ENCODE data around the gene NMT1.

Gene NMT1

GRCh38 chr17:45146890-45147580 lies 85.9 kb downstream of the NMT1 start:
- no peaks in the 10 kb centered on the region for H3K9me3 ChIP-seq
- peak overlapping the region; percentile 99 for H3K27ac ChIP-seq
- no peak for TF ChIP-seq Cebpa-rat (IDR thresholded peaks at IDR 0.05)
- H3K9ac ChIP-seq, result peak overlapping the region; percentile 94
- H3K36me3 ChIP-seq, result no peaks in the 10 kb centered on the region
- H3K27me3 ChIP-seq, result no peaks in the 10 kb centered on the region
- H3K4me1 ChIP-seq, result peaks cover 65% of the 10 kb centered on the region
- peak overlapping the region; percentile 68 for H3K4me3 ChIP-seq
- H3K4me2 ChIP-seq, result peak overlapping the region; percentile 98
- peaks cover 34% of the 10 kb centered on the region for H4K20me1 ChIP-seq

DNA sequence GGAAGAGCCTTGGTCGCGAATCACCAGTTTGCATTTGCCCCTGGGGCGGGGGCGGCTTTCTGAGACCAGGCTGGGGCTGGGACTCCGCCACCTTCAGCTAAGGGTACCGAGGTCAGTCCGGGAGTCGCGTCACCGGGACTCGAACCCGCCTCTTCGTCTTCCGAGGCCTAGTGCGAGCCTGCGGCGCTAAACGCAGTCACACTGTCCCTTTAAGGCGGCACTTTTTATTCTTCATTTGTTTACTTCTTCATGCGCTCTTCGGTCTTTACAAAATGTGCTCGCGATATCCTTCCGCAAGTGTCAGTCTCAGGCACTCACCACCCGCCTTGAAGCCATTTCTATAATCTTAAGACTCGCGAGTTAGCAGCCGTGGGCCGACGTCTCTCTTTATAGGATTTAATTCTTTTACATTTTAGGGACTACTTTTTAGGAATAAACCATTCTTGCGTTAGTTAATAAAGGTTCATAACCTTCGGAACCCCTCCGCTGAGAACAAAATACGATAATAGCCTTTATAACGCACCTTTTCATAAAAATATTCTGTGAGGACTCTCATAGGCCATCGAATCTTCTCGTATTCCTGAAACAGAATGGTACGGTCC lies 86.6 kb downstream of the NMT1 start:
- H3K4me2 ChIP-seq, result peak overlapping the region; percentile 98
- H3K9ac ChIP-seq, result peak overlapping the region; percentile 94
- no peaks in the 10 kb centered on the region for H3K36me3 ChIP-seq
- H3K27ac ChIP-seq, result peak overlapping the region; percentile 99
- H3K4me3 ChIP-seq, result peak overlapping the region; percentile 68
- no peaks in the 10 kb centered on the region for H3K9me3 ChIP-seq
- H3K4me1 ChIP-seq, result peaks cover 62% of the 10 kb centered on the region
- H3K27me3 ChIP-seq, result no peaks in the 10 kb centered on the region
- H4K20me1 ChIP-seq, result peaks cover 34% of the 10 kb centered on the region
- TF ChIP-seq Cebpa-rat (IDR thresholded peaks at IDR 0.05), result no peak

DNA sequence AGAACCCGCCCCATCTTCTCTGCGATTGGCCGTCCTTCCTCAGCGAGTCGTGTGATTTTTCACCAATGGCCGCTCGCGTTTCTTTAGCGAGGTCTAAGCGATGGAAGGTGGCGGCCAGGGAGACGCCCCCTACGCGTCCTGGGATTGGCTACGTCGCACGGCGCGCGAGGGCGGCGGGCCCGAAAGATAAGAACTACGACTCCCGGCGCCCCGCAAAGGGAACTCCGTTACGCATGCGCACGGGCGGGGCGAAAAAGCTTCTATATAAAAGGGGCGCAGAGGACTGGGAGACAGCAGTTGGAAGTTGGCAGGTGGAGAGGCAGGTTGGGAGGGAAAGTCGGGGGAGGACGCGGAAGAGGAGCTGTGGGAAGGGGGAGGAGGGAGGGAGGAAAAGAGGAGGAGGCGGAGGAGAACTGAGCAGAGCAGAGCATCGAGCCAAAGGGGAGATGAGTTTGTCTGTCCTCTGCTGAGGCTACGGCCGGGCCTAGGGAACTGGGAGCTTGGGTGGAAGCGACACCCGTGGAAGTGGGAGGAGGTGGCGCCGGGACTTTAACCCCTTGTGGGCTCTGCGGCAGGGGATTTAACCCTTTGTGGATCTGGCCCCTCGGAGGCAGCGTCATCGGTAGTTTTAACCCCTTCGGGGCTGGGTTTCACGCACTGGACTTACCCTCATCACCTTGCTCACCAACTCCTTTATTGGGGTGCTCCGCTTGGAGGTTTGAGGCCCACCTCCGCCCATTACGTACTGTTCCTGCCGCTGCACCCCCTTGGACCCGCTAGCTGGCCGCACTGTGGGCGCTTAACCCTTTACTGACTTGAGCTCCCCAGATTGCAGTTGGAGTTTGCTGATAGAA lies 87.3 kb downstream of the NMT1 start, which contains the start of gene HEXIM1:
TSS of gene HEXIM1 (plus strand) at position 293 of the 854 bp plus-strand sequence. CDS start 716 bp downstream, outside the sequence.
- no peaks in the 10 kb centered on the region for H3K9me3 ChIP-seq
- H3K4me1 ChIP-seq, result peaks cover 55% of the 10 kb centered on the region
- H3K9ac ChIP-seq, result peak within 1 kb of the TSS; percentile 94
- H3K4me3 ChIP-seq, result peak within 1 kb of the TSS; percentile 83
- peak within 1 kb of the TSS; percentile 99 for H3K27ac ChIP-seq
- peak within 1 kb of the TSS; percentile 98 for H3K4me2 ChIP-seq
- H4K20me1 ChIP-seq, result peaks cover 34% of the 10 kb centered on the region
- H3K27me3 ChIP-seq, result no peaks in the 10 kb centered on the region
- no peaks in the 10 kb centered on the region for H3K36me3 ChIP-seq
- no peak for TF ChIP-seq Cebpa-rat (IDR thresholded peaks at IDR 0.05)

DNA sequence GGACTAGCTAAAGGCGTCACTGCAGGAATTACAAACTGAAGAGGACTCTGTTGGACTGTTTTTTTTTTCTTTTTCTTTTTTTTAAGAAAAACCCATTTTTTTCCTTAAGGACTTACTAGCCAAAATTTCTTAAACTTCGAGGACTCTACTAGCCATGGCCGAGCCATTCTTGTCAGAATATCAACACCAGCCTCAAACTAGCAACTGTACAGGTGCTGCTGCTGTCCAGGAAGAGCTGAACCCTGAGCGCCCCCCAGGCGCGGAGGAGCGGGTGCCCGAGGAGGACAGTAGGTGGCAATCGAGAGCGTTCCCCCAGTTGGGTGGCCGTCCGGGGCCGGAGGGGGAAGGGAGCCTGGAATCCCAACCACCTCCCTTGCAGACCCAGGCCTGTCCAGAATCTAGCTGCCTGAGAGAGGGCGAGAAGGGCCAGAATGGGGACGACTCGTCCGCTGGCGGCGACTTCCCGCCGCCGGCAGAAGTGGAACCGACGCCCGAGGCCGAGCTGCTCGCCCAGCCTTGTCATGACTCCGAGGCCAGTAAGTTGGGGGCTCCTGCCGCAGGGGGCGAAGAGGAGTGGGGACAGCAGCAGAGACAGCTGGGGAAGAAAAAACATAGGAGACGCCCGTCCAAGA lies 88.0 kb downstream of the NMT1 start:
- no peaks in the 10 kb centered on the region for H3K27me3 ChIP-seq
- peak overlapping the region; percentile 95 for H3K4me2 ChIP-seq
- H3K9ac ChIP-seq, result peak overlapping the region; percentile 85
- no peaks in the 10 kb centered on the region for H3K9me3 ChIP-seq
- H3K36me3 ChIP-seq, result no peaks in the 10 kb centered on the region
- H3K4me3 ChIP-seq, result peak overlapping the region; percentile 83
- peaks cover 47% of the 10 kb centered on the region for H3K4me1 ChIP-seq
- TF ChIP-seq Cebpa-rat (IDR thresholded peaks at IDR 0.05), result no peak
- peaks cover 34% of the 10 kb centered on the region for H4K20me1 ChIP-seq
- H3K27ac ChIP-seq, result peak overlapping the region; percentile 79

DNA sequence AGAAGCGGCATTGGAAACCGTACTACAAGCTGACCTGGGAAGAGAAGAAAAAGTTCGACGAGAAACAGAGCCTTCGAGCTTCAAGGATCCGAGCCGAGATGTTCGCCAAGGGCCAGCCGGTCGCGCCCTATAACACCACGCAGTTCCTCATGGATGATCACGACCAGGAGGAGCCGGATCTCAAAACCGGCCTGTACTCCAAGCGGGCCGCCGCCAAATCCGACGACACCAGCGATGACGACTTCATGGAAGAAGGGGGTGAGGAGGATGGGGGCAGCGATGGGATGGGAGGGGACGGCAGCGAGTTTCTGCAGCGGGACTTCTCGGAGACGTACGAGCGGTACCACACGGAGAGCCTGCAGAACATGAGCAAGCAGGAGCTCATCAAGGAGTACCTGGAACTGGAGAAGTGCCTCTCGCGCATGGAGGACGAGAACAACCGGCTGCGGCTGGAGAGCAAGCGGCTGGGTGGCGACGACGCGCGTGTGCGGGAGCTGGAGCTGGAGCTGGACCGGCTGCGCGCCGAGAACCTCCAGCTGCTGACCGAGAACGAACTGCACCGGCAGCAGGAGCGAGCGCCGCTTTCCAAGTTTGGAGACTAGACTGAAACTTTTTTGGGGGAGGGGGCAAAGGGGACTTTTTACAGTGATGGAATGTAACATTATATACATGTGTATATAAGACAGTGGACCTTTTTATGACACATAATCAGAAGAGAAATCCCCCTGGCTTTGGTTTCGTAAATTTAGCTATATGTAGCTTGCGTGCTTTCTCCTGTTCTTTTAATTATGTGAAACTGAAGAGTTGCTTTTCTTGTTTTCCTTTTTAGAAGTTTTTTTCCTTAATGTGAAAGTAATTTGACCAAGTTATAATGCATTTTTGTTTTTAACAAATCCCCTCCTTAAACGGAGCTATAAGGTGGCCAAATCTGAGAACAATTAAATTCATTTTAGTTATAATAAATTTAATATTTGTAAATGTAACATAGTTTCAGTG lies 88.8 kb downstream of the NMT1 start:
- H3K4me2 ChIP-seq, result peak overlapping the region; percentile 95
- H3K27ac ChIP-seq, result peak overlapping the region; percentile 79
- peaks cover 39% of the 10 kb centered on the region for H3K4me1 ChIP-seq
- H3K27me3 ChIP-seq, result no peaks in the 10 kb centered on the region
- H3K9ac ChIP-seq, result peak overlapping the region; percentile 85
- H3K9me3 ChIP-seq, result no peaks in the 10 kb centered on the region
- peak overlapping the region; percentile 83 for H3K4me3 ChIP-seq
- peaks cover 34% of the 10 kb centered on the region for H4K20me1 ChIP-seq
- H3K36me3 ChIP-seq, result no peaks in the 10 kb centered on the region
- no peak for TF ChIP-seq Cebpa-rat (IDR thresholded peaks at IDR 0.05)

DNA sequence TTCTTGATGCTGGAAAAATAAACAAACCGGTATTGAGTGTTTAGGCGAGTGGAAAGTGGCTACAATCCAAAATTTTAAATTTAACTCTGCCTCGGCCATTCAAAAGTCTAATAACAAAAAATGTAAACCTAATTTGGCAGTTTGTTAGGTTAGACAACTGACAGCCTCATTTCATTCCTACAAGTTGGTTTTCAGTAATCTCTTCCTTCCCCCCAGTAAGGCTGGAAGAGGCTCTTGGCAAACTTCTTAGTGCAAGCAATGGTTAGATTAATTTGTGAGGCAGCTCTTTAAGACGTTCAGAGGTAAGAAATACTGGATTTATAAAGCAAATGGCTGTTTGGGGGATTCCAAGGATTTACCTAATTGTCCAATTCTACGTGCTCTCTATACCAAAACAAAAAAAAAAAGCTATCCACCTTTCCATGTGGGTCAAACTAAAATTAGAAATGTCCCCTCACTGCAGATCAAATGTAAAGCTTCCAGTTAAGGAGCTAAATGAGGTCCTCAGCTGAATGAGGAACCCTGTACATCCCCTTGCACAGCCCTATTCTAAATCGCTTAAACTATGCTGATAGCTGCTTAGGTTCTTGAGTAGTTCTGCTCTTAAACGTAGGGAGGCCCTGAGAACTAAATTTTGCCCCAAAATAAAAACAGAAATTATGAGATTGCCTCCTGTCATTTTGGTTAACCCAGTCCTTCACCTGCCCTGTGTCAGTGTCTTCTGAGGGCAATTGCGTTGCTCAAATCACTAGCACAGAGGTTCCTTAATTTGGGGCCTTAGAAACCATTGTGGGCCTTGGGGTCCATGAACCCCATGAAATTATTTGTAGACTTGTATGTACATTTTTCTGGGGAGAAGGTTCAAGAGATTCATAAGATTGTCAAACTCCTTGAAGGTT lies 90.0 kb downstream of the NMT1 start:
- no peaks in the 10 kb centered on the region for H3K9me3 ChIP-seq
- no peak overlapping the region for H3K27ac ChIP-seq
- no peaks in the 10 kb centered on the region for H3K36me3 ChIP-seq
- no peak for TF ChIP-seq Cebpa-rat (IDR thresholded peaks at IDR 0.05)
- peaks cover 39% of the 10 kb centered on the region for H3K4me1 ChIP-seq
- H3K27me3 ChIP-seq, result no peaks in the 10 kb centered on the region
- peak overlapping the region; percentile 85 for H3K9ac ChIP-seq
- peaks cover 34% of the 10 kb centered on the region for H4K20me1 ChIP-seq
- H3K4me3 ChIP-seq, result peak overlapping the region; percentile 83
- H3K4me2 ChIP-seq, result peak overlapping the region; percentile 95

- no peak for TF ChIP-seq Cebpa-rat (IDR thresholded peaks at IDR 0.05)
- Histone ChIP-seq H3K36me3 (no peaks in the 10 kb centered on the region), H3K9ac (no peak overlapping the region), H3K9me3 (no peaks in the 10 kb centered on the region), H3K4me2 (no peak overlapping the region), H3K4me1 (peaks cover 55% of the 10 kb centered on the region), H3K27me3 (no peaks in the 10 kb centered on the region), H4K20me1 (peaks cover 19% of the 10 kb centered on the region), H3K4me3 (no peak overlapping the region), H3K27ac (no peak overlapping the region)
Observed at GRCh38 chr17:45155029-45155428, 93.9 kb downstream of the NMT1 start.

- Histone ChIP-seq H3K4me2 (no peak overlapping the region), H3K27me3 (no peaks in the 10 kb centered on the region), H3K4me3 (no peak overlapping the region), H3K9me3 (no peaks in the 10 kb centered on the region), H4K20me1 (peaks cover 14% of the 10 kb centered on the region), H3K36me3 (no peaks in the 10 kb centered on the region), H3K27ac (no peak overlapping the region), H3K9ac (peak overlapping the region; percentile 8; the same call in 1 of the 2 replicates), H3K4me1 (peaks cover 55% of the 10 kb centered on the region)
- no peak for TF ChIP-seq Cebpa-rat (IDR thresholded peaks at IDR 0.05)
Observed at GRCh38 chr17:45155483-45155882, 94.4 kb downstream of the NMT1 start.
